ENCODE data around the gene ADAM12. TPM values are rescaled to one million over a fixed set of nuclear protein-coding genes. Genes with fewer than 3 reads are reported as not detected.

The ADAM12 gene
- total RNA-seq, 1 donor from 2014 or later, result 82.4 TPM

- Mint-ChIP-seq H3K9me3 (no peaks in the 10 kb centered on the region), H3K27me3 (ENCODE audit: low read depth) (no peaks in the 10 kb centered on the region), H3K4me1 (peaks cover 27% of the 10 kb centered on the region), H3K36me3 (ENCODE audit: low read depth) (no peaks in the 10 kb centered on the region), H3K27ac (ENCODE audit: unreplicated experiment) (peak overlapping the region; percentile 29), H3K4me3 (no peak overlapping the region)
- TF ChIP-seq CTCF (conservative IDR thresholded peaks at IDR 0.05), result no peak
- no peak for DNase-seq (ENCODE audit: low read depth, low spot score)
Observed at GRCh38 chr10:125983656-125984055, 404.6 kb downstream of the ADAM12 start.

GRCh38 chr10:125983161-125983560 is 405.1 kb downstream of the ADAM12 start:
- DNase-seq (ENCODE audit: low read depth, low spot score), result no peak
- TF ChIP-seq CTCF (conservative IDR thresholded peaks at IDR 0.05), result no peak
- no peaks in the 10 kb centered on the region for H3K9me3 Mint-ChIP-seq
- no peak overlapping the region for H3K27ac Mint-ChIP-seq (ENCODE audit: unreplicated experiment)
- H3K4me1 Mint-ChIP-seq, result peaks cover 27% of the 10 kb centered on the region
- no peak overlapping the region for H3K4me3 Mint-ChIP-seq
- no peaks in the 10 kb centered on the region for H3K27me3 Mint-ChIP-seq (ENCODE audit: low read depth)
- H3K36me3 Mint-ChIP-seq (ENCODE audit: low read depth), result no peaks in the 10 kb centered on the region

- Mint-ChIP-seq H3K9me3 (no peaks in the 10 kb centered on the region), H3K27me3 (ENCODE audit: low read depth) (no peaks in the 10 kb centered on the region), H3K36me3 (ENCODE audit: low read depth) (no peaks in the 10 kb centered on the region), H3K4me1 (peaks cover 27% of the 10 kb centered on the region), H3K4me3 (no peak overlapping the region), H3K27ac (ENCODE audit: unreplicated experiment) (peak overlapping the region; percentile 38)
- DNase-seq (ENCODE audit: low read depth, low spot score), result peak; percentile 35
- TF ChIP-seq CTCF (conservative IDR thresholded peaks at IDR 0.05), result peak; percentile 84
Observed at GRCh38 chr10:125982260-125982948, 405.9 kb downstream of the ADAM12 start.

GRCh38 chr10:125980521-125981035 is 407.7 kb downstream of the ADAM12 start:
- no peaks in the 10 kb centered on the region for H3K9me3 Mint-ChIP-seq
- no peak for DNase-seq (ENCODE audit: low read depth, low spot score)
- TF ChIP-seq CTCF (conservative IDR thresholded peaks at IDR 0.05), result no peak
- no peaks in the 10 kb centered on the region for H3K36me3 Mint-ChIP-seq (ENCODE audit: low read depth)
- H3K4me1 Mint-ChIP-seq, result peaks cover 32% of the 10 kb centered on the region
- peak overlapping the region; percentile 58 for H3K27ac Mint-ChIP-seq (ENCODE audit: unreplicated experiment)
- no peaks in the 10 kb centered on the region for H3K27me3 Mint-ChIP-seq (ENCODE audit: low read depth)
- no peak overlapping the region for H3K4me3 Mint-ChIP-seq

- H3K4me3 Mint-ChIP-seq, result no peak overlapping the region
- no peaks in the 10 kb centered on the region for H3K9me3 Mint-ChIP-seq
- no peaks in the 10 kb centered on the region for H3K36me3 Mint-ChIP-seq (ENCODE audit: low read depth)
- H3K27ac Mint-ChIP-seq (ENCODE audit: unreplicated experiment), result no peak overlapping the region
- no peak for TF ChIP-seq CTCF (conservative IDR thresholded peaks at IDR 0.05)
- no peak for DNase-seq (ENCODE audit: low read depth, low spot score)
- peaks cover 32% of the 10 kb centered on the region for H3K4me1 Mint-ChIP-seq
- no peaks in the 10 kb centered on the region for H3K27me3 Mint-ChIP-seq (ENCODE audit: low read depth)
Observed at GRCh38 chr10:125979976-125980375, 408.3 kb downstream of the ADAM12 start.

Measured in neural crest cell (in vitro differentiated cells).